Caco-2 (cell line): ENCODE data around the gene FNIP1. TPM values are rescaled to one million over a fixed set of nuclear protein-coding genes. Genes with fewer than 3 reads are reported as not detected.
A peak's percentile ranks its signal among the peaks of the same experiment; 100 is the strongest.

ENCODE experiments used
- BruUV-seq: library from RNA; stranded (reverse); fragments of 400-500 nt; replicated peaks from 2 replicates; lab custom pipeline; 2021; lab: Mats Ljungman, UMichigan
- CTCF ChIA-PET: fragments of 300-600 bp; sonication (Branson Sonifier 250); formaldehyde crosslinking; loops from one replicate; lab custom pipeline; 2022; ENCODE audit warnings: antibody characterized with exemption; lab: Charles Lee
- POLR2A ChIA-PET: fragments of 300-600 bp; sonication (Branson Sonifier 250); formaldehyde crosslinking; loops from one replicate; lab custom pipeline; 2022; ENCODE audit warnings: antibody characterized with exemption; lab: Charles Lee
- DNase-seq, 2 experiments: peaks; one replicate each; pipeline versions ENCODE4 v3.0.0 to v3.0.0-alpha.2; 2020 to 2022
- H3K27me3 ChIP-seq: replicated peaks from 2 replicates; pipeline ENCODE4 v1.6.0; 2011; ENCODE audit warnings: low read length; ENCODE audit not compliant: control insufficient read depth, insufficient read depth
- H3K36me3 ChIP-seq: 2 replicates; pipeline ENCODE4 v1.5.1; 2011; ENCODE audit warnings: low read length; ENCODE audit not compliant: control insufficient read depth, insufficient read depth
- H3K4me1 ChIP-seq: fragments of 250-450 bp; sonication (Bioruptor Pico); 2 replicates; pipeline ENCODE4 v1.5.1; 2020; ENCODE audit warnings: mild to moderate bottlenecking
- H3K4me3 ChIP-seq: 2 replicates; pipeline ENCODE4 v1.5.1; 2011; ENCODE audit warnings: low read depth, mild to moderate bottlenecking, control low read depth, low read length
- H3K9me3 ChIP-seq: fragments of 250-450 bp; sonication (Bioruptor Pico); 2 replicates; pipeline ENCODE4 v1.5.1; 2020; ENCODE audit warnings: mild to moderate bottlenecking, moderate library complexity
- H3K27ac Mint-ChIP-seq: one replicate; pipeline ENCODE4 v1.8.0; 2022; ENCODE audit warnings: mixed read lengths; ENCODE audit not compliant: unreplicated experiment
- H3K27me3 Mint-ChIP-seq: one replicate; pipeline ENCODE4 v1.8.0; 2022; ENCODE audit warnings: mixed read lengths; ENCODE audit not compliant: insufficient read depth, unreplicated experiment
- H3K36me3 Mint-ChIP-seq: one replicate; pipeline ENCODE4 v1.8.0; 2022; ENCODE audit warnings: mild to moderate bottlenecking, mixed read lengths; ENCODE audit not compliant: insufficient read depth, unreplicated experiment
- H3K4me1 Mint-ChIP-seq: one replicate; pipeline ENCODE4 v1.8.0; 2022; ENCODE audit warnings: low read depth, mixed read lengths; ENCODE audit not compliant: unreplicated experiment
- H3K4me3 Mint-ChIP-seq: one replicate; pipeline ENCODE4 v1.8.0; 2022; ENCODE audit warnings: mild to moderate bottlenecking, moderate library complexity, mixed read lengths; ENCODE audit not compliant: unreplicated experiment
- H3K9me3 Mint-ChIP-seq: one replicate; pipeline ENCODE4 v1.8.0; 2022; ENCODE audit warnings: mixed read lengths; ENCODE audit not compliant: unreplicated experiment
- intact Hi-C: fragments of 100-400 bp; cut with micrococcal nuclease; formaldehyde crosslinking; loops from one replicate; pipeline ENCODE4 v1.10.0; 2022; ENCODE audit not compliant: unreplicated experiment
- total RNA-seq: library from RNA; stranded (reverse); gene quantifications from 2 replicates; pipeline ENCODE4 v1.2.3, GENCODE V29; 2022
- TF ChIP-seq, protein P1 (sequence below), 2 experiments: fragments of 200-600 bp in 1 of 2; IDR thresholded peaks; 1 replicate in 1 of 2; 2 replicates in 1 of 2; pipeline versions ENCODE4 v1.5.1 to v1.8.0; 2011 to 2022; ENCODE audit warnings: antibody characterized with exemption in 1 of 2, control low read depth in 1 of 2, inconsistent platforms in 1 of 2, low read depth in 1 of 2, low read length in 1 of 2, mild to moderate bottlenecking in 1 of 2, moderate library complexity in 1 of 2; ENCODE audit not compliant: insufficient read depth in 1 of 2, severe bottlenecking in 1 of 2, unreplicated experiment in 1 of 2

Gene FNIP1
- total RNA-seq, 1 experiment from 2014 or later = 45.0 TPM

DNA sequence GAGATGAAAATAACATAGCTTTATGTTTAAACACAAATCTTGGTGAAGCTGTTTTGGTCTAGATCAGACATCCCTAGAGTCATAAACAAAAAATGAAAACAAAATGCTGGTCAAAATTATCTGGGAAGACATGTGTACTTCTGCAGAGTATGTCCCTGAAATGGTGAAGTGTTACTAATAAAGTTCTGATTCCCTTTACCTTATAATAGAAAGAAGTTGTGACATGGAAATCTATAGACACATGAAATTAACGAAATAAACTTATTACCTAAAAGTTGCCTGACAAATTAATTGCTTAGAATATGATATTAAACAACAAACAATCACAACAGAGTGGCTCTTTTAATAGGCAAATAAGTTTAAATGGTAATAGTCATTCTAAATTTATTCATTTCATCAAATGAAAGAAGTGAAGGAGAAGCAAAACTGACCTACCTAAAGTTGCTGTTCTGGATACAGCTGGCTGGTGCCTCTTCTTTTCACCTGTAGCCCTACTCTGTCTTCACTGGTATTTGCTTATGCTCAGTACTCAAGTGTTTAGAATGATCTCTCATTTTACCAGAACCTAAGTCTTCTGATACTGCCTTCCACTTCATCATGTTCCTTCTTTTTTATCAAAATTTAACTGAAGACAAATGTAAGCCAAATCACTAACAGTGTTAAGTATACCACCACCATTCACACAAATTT is 38.8 kb downstream of the FNIP1 start:
- no peak overlapping the region for H3K27ac Mint-ChIP-seq
- intact Hi-C loops = no loop called here
- POLR2A ChIA-PET = no interaction called here

DNA sequence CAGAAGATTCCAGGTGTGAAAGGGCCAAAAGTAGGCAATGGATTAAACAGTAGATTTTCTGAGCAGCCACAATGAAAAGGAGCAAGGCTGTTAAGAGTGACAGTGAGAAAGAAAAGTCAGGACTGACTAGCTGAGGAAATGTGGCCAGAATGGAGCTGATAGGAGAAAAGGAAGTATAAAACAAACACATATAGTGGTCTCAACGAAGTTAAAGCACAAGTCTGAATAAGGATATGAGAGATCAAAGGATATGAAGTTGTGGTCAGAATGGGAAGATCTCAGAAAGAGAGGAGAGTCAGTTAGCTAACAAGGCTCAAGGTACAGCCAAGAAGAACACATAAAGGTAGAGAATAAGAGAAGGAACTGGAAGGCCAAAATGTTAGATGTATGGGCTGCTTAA is 39.9 kb downstream of the FNIP1 start:
- DNase-seq = no peak
- Mint-ChIP-seq H3K36me3 (peaks cover 18% of the 10 kb centered on the region), H3K9me3 (no peaks in the 10 kb centered on the region), H3K4me1 (peaks cover 8% of the 10 kb centered on the region), H3K4me3 (no peak overlapping the region), H3K27ac (no peak overlapping the region), H3K27me3 (no peaks in the 10 kb centered on the region)
- no peaks in the 10 kb centered on the region for H3K9me3 ChIP-seq
- no TSS peak for BruUV-seq
- CTCF ChIA-PET = no interaction called here
- H3K36me3 ChIP-seq = no peaks in the 10 kb centered on the region
- POLR2A ChIA-PET = no interaction called here
- TF ChIP-seq, protein P1, sequence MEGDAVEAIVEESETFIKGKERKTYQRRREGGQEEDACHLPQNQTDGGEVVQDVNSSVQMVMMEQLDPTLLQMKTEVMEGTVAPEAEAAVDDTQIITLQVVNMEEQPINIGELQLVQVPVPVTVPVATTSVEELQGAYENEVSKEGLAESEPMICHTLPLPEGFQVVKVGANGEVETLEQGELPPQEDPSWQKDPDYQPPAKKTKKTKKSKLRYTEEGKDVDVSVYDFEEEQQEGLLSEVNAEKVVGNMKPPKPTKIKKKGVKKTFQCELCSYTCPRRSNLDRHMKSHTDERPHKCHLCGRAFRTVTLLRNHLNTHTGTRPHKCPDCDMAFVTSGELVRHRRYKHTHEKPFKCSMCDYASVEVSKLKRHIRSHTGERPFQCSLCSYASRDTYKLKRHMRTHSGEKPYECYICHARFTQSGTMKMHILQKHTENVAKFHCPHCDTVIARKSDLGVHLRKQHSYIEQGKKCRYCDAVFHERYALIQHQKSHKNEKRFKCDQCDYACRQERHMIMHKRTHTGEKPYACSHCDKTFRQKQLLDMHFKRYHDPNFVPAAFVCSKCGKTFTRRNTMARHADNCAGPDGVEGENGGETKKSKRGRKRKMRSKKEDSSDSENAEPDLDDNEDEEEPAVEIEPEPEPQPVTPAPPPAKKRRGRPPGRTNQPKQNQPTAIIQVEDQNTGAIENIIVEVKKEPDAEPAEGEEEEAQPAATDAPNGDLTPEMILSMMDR (IDR thresholded peaks at IDR 0.05; ENCODE audit: insufficient read depth in 1 of 2, low read depth in 1 of 2, low read length in 1 of 2, severe bottlenecking in 1 of 2, unreplicated experiment in 1 of 2) = no peak
- intact Hi-C loops = no loop called here
- H3K4me3 ChIP-seq = no peak overlapping the region
- H3K4me1 ChIP-seq = no peaks in the 10 kb centered on the region
- H3K27me3 ChIP-seq = no peaks in the 10 kb centered on the region

More for the DNA sequence above, 38.8 kb downstream of the FNIP1 start:
- DNase-seq = no peak
- Mint-ChIP-seq H3K9me3 (peaks cover 7% of the 10 kb centered on the region), H3K4me3 (no peak overlapping the region), H3K27me3 (no peaks in the 10 kb centered on the region), H3K4me1 (peaks cover 13% of the 10 kb centered on the region), H3K36me3 (peaks cover 18% of the 10 kb centered on the region)
- TF ChIP-seq, protein P1 (IDR thresholded peaks at IDR 0.05; ENCODE audit: insufficient read depth in 1 of 2, low read depth in 1 of 2, low read length in 1 of 2, severe bottlenecking in 1 of 2, unreplicated experiment in 1 of 2) = no peak
- H3K4me3 ChIP-seq = no peak overlapping the region
- BruUV-seq = no TSS peak
- no peaks in the 10 kb centered on the region for H3K4me1 ChIP-seq
- no peaks in the 10 kb centered on the region for H3K27me3 ChIP-seq
- H3K9me3 ChIP-seq = no peaks in the 10 kb centered on the region
- CTCF ChIA-PET = no interaction called here
- no peaks in the 10 kb centered on the region for H3K36me3 ChIP-seq

DNA sequence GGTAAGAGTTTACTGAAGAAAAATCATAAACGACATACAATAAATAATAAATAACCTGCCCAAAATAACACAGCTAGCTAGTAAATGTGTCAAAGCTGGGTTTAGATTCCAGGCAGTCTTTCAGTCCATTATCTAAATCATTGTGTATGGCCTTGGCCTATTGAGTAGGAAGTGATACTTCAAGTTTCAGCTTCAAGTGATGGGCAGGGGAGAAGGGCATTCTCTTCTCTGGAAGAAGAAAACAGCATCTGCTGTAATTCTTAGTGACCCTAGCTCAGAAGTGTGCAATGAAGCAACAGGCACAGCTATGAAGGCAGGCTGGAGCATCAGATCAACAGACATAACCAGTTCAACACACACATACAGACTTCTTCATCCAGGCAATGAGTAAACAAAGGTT is 42.5 kb downstream of the FNIP1 start:
- no peaks in the 10 kb centered on the region for H3K9me3 Mint-ChIP-seq
- ChIA-PET CTCF (no interaction called here), POLR2A (no interaction called here)
- peak overlapping the region; percentile 62 for H3K27ac Mint-ChIP-seq
- no peaks in the 10 kb centered on the region for H3K27me3 ChIP-seq
- no peak for DNase-seq
- H3K4me3 Mint-ChIP-seq = no peak overlapping the region
- intact Hi-C loops = no loop called here
- BruUV-seq = no TSS peak
- no peak overlapping the region for H3K4me3 ChIP-seq
- TF ChIP-seq, protein P1 (IDR thresholded peaks at IDR 0.05; ENCODE audit: insufficient read depth in 1 of 2, low read depth in 1 of 2, low read length in 1 of 2, severe bottlenecking in 1 of 2, unreplicated experiment in 1 of 2) = no peak
- H3K4me1 ChIP-seq = no peaks in the 10 kb centered on the region
- H3K9me3 ChIP-seq = no peaks in the 10 kb centered on the region
- no peaks in the 10 kb centered on the region for H3K36me3 ChIP-seq
- peaks cover 16% of the 10 kb centered on the region for H3K36me3 Mint-ChIP-seq
- H3K4me1 Mint-ChIP-seq = peaks cover 15% of the 10 kb centered on the region
- no peaks in the 10 kb centered on the region for H3K27me3 Mint-ChIP-seq
